Osteocyte (in vitro differentiated cells): ENCODE results near the gene FOXN3. TPM values are rescaled to one million over a fixed set of nuclear protein-coding genes. Genes with fewer than 3 reads are reported as not detected.

Source experiments
- DNase-seq: peaks from one replicate; pipeline ENCODE4 v3.0.0; 2021; ENCODE audit warnings: mixed read lengths; ENCODE audit not compliant: unreplicated experiment; ENCODE audit errors: extremely low spot score
- H3K27ac Mint-ChIP-seq: one replicate; pipeline ENCODE4 v1.8.0; 2021; ENCODE audit warnings: mild to moderate bottlenecking, mixed read lengths; ENCODE audit not compliant: unreplicated experiment
- H3K27me3 Mint-ChIP-seq: one replicate; pipeline ENCODE4 v1.8.0; 2021; ENCODE audit warnings: mixed read lengths; ENCODE audit not compliant: unreplicated experiment
- H3K36me3 Mint-ChIP-seq: one replicate; pipeline ENCODE4 v1.8.0; 2021; ENCODE audit warnings: mixed read lengths; ENCODE audit not compliant: unreplicated experiment
- H3K4me1 Mint-ChIP-seq: one replicate; pipeline ENCODE4 v1.8.0; 2021; ENCODE audit warnings: mixed read lengths; ENCODE audit not compliant: unreplicated experiment
- H3K4me3 Mint-ChIP-seq: one replicate; pipeline ENCODE4 v1.8.0; 2021; ENCODE audit warnings: mild to moderate bottlenecking, moderate library complexity, mixed read lengths; ENCODE audit not compliant: unreplicated experiment
- H3K9me3 Mint-ChIP-seq: one replicate; pipeline ENCODE4 v1.8.0; 2021; ENCODE audit warnings: mixed read lengths; ENCODE audit not compliant: unreplicated experiment
- CTCF ChIP-seq: fragments of 200-600 bp; sonication (generic); IDR thresholded peaks from 2 replicates; pipeline ENCODE4 v1.5.0; 2021; ENCODE audit warnings: antibody characterized with exemption, mild to moderate bottlenecking, moderate library complexity
- total RNA-seq: library from RNA; stranded (reverse); gene quantifications from 2 replicates; pipeline ENCODE4 v1.2.1, GENCODE V29; 2021

The FOXN3 gene
- total RNA-seq, 1 donor from 2014 or later: 120 TPM

GRCh38 chr14:89327771-89328212, 89.2 kb downstream of the FOXN3 start:
- Mint-ChIP-seq H3K9me3 (no peaks in the 10 kb centered on the region), H3K4me1 (peaks cover 28% of the 10 kb centered on the region), H3K27me3 (no peaks in the 10 kb centered on the region), H3K4me3 (no peak overlapping the region), H3K36me3 (peaks cover 14% of the 10 kb centered on the region), H3K27ac (no peak overlapping the region)
- TF ChIP-seq CTCF: no peak
- no peak for DNase-seq

GRCh38 chr14:89325959-89326358, 91.1 kb downstream of the FOXN3 start:
- TF ChIP-seq CTCF: no peak
- H3K27me3 Mint-ChIP-seq: no peaks in the 10 kb centered on the region
- H3K4me3 Mint-ChIP-seq: no peak overlapping the region
- no peaks in the 10 kb centered on the region for H3K9me3 Mint-ChIP-seq
- no peak for DNase-seq
- H3K27ac Mint-ChIP-seq: no peak overlapping the region
- peaks cover 14% of the 10 kb centered on the region for H3K36me3 Mint-ChIP-seq
- H3K4me1 Mint-ChIP-seq: peaks cover 17% of the 10 kb centered on the region

- no peak overlapping the region for H3K4me3 Mint-ChIP-seq
- H3K27ac Mint-ChIP-seq: no peak overlapping the region
- H3K36me3 Mint-ChIP-seq: peaks cover 14% of the 10 kb centered on the region
- DNase-seq: no peak
- no peaks in the 10 kb centered on the region for H3K9me3 Mint-ChIP-seq
- H3K27me3 Mint-ChIP-seq: no peaks in the 10 kb centered on the region
- TF ChIP-seq CTCF: no peak
- peaks cover 20% of the 10 kb centered on the region for H3K4me1 Mint-ChIP-seq
These were observed 91.6 kb downstream of the FOXN3 start for GRCh38 chr14:89325299-89325883.

GRCh38 chr14:89324501-89325298, 92.3 kb downstream of the FOXN3 start:
- no peaks in the 10 kb centered on the region for H3K9me3 Mint-ChIP-seq
- no peaks in the 10 kb centered on the region for H3K27me3 Mint-ChIP-seq
- H3K4me3 Mint-ChIP-seq: no peak overlapping the region
- H3K36me3 Mint-ChIP-seq: peaks cover 12% of the 10 kb centered on the region
- TF ChIP-seq CTCF: no peak
- H3K4me1 Mint-ChIP-seq: peaks cover 19% of the 10 kb centered on the region
- no peak overlapping the region for H3K27ac Mint-ChIP-seq
- DNase-seq: no peak

- no peak for TF ChIP-seq CTCF
- Mint-ChIP-seq H3K27me3 (no peaks in the 10 kb centered on the region), H3K27ac (no peak overlapping the region), H3K4me3 (no peak overlapping the region), H3K9me3 (no peaks in the 10 kb centered on the region), H3K4me1 (peaks cover 18% of the 10 kb centered on the region), H3K36me3 (peaks cover 10% of the 10 kb centered on the region)
- DNase-seq: no peak
These were observed 96.5 kb downstream of the FOXN3 start for GRCh38 chr14:89320381-89321000.
